Esophagus muscularis mucosa (tissue), 4 donors: ENCODE measurements around the gene ATP13A3. TPM values are rescaled to one million over a fixed set of nuclear protein-coding genes. Genes with fewer than 3 reads are reported as not detected.

Experiments
- DNase-seq: peaks from one replicate; pipeline ENCODE4 v3.0.0-alpha.2; 2017; ENCODE audit errors: extremely low spot score
- H3K27ac ChIP-seq, 4 donors: fragments of 200-600 bp; sonication (generic); replicated peaks in 1 of 4; 1 replicate in 3 of 4; 2 replicates in 1 of 4; pipeline ENCODE4 v1.5.1; 2016 to 2019; ENCODE audit warnings: mild to moderate bottlenecking in 1 of 4
- H3K27me3 ChIP-seq, 4 donors: fragments of 200-600 bp; sonication (generic); one replicate each; pipeline versions ENCODE4 v1.5.1 to v1.6.0; 2016 to 2019
- H3K36me3 ChIP-seq, 4 donors: fragments of 200-600 bp; sonication (generic); one replicate each; pipeline ENCODE4 v1.5.1; 2016 to 2019
- H3K4me1 ChIP-seq, 4 donors: fragments of 200-600 bp; sonication (generic); one replicate each; pipeline ENCODE4 v1.5.1; 2016 to 2019
- H3K4me3 ChIP-seq, 4 donors: fragments of 200-600 bp; sonication (generic); 1 replicate in 2 of 4; 2 replicates in 2 of 4; pipeline ENCODE4 v1.5.1; 2016 to 2019; ENCODE audit warnings: mild to moderate bottlenecking in 4 of 4, moderate library complexity in 1 of 4
- H3K9me3 ChIP-seq, 4 donors: fragments of 200-600 bp; sonication (generic); 1 replicate in 3 of 4; 2 replicates in 1 of 4; pipeline ENCODE4 v1.5.1; 2016 to 2019
- CTCF ChIP-seq, 3 experiments: fragments of 200-600 bp in 2 of 3; fragments of 450-650 bp in 1 of 3; sonication (generic) in 2 of 3; IDR thresholded peaks; one replicate each; pipeline ENCODE4 v1.5.1; 2017 to 2019; ENCODE audit warnings: antibody characterized with exemption in 3 of 3, mild to moderate bottlenecking in 2 of 3, moderate library complexity in 1 of 3
- EP300 ChIP-seq: sonication (generic); formaldehyde crosslinking; IDR thresholded peaks from one replicate; pipeline ENCODE4 v1.6.1; 2017; ENCODE audit warnings: antibody characterized with exemption
- POLR2A ChIP-seq: fragments of 450-650 bp; IDR thresholded peaks from one replicate; pipeline ENCODE4 v1.6.1; 2017; ENCODE audit warnings: antibody characterized with exemption, moderate library complexity, mild to moderate bottlenecking, low read depth
- POLR2AphosphoS5 ChIP-seq, 2 donors: sonication (generic); formaldehyde crosslinking; IDR thresholded peaks; one replicate each; pipeline ENCODE4 v1.6.1; 2017; ENCODE audit warnings: antibody characterized with exemption in 2 of 2
- WGBS: methylation state at CpG from one replicate; pipeline ENCODE4 v1.1.5; 2018; 5-methylcytosine and 5-hydroxymethylcytosine counted together
- intact Hi-C: fragments of 100-400 bp; cut with DNase I; formaldehyde crosslinking; loops from one replicate; pipeline ENCODE4 v1.15.1; 2023
- total RNA-seq, 4 donors: library from RNA; depleted of rRNA; stranded (reverse); fragments of >200 nt; gene quantifications; one replicate each; pipeline versions ENCODE4 v1.1.0 to v1.2.1, GENCODE V29; 2016

Gene ATP13A3
- total RNA-seq, 4 donors from 2014 or later = 74.7 to 167 (median 91.0) TPM

DNA sequence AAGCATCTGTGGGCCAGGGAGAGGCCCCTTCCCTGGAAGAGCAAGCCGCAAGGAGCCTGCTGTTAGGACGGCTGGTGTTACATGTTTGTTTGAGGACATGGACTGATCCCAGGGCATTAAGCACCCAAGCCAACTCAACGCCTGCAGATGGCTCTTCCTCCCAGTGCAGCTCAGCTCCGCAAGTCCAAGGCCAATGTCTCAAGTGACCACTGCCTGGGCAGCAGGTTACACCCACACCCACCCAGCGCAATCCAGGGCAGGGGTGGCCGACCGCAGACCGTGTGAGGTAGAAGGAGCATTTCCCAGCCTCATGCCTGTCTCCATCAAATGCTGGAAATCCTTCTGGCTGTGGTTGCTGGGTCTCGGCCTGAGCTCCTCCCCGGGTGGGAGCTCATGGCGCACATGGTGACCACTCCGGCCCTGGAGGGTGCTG lies 102.2 kb downstream of the ATP13A3 start:
- H3K27me3 ChIP-seq = peaks cover 0 to 18% (median 0%) of the 10 kb centered on the region in 4 donors
- peak; percentile 82 for DNase-seq
- H3K4me1 ChIP-seq = no peaks in the 10 kb centered on the region
- intact Hi-C loops = no loop called here
- no peaks in the 10 kb centered on the region for H3K9me3 ChIP-seq
- TF ChIP-seq CTCF (IDR thresholded peaks at IDR 0.05) (no peak), POLR2AphosphoS5 (IDR thresholded peaks at IDR 0.05) (no peak), EP300 (no peak), POLR2A (no peak)
- H3K27ac ChIP-seq = no peak overlapping the region
- H3K36me3 ChIP-seq = no peaks in the 10 kb centered on the region
- no peak overlapping the region for H3K4me3 ChIP-seq
- 93% methylated on average over 11 of the region's 12 CpGs for WGBS

DNA sequence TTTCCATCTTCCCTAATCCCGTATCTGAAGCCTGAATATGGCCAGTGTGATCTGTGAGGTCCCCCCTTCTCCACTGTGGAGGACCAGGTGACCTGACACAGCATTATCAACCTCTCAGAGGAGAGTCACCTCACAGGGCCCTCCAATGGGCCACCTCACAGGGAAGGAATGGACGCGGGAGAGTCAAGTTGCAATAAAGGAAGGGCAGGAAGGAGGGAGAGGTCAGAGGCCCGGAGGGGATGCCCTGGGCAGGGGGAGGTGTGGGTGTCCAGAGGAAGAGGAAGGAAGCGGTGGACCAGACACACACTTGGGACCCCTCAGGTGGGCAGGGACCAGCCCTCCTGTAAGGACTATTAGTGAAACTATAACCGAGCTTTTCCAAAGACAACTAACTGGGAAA lies 102.6 kb downstream of the ATP13A3 start:
- Histone ChIP-seq H3K27me3 (peaks cover 0 to 18% (median 0%) of the 10 kb centered on the region in 4 donors), H3K4me3 (no peak overlapping the region), H3K9me3 (no peaks in the 10 kb centered on the region), H3K36me3 (no peaks in the 10 kb centered on the region), H3K4me1 (no peaks in the 10 kb centered on the region), H3K27ac (no peak overlapping the region)
- 79% methylated on average over 6 of the region's 6 CpGs for WGBS
- peak; percentile 85 for DNase-seq
- TF ChIP-seq POLR2AphosphoS5 (IDR thresholded peaks at IDR 0.05) (no peak), EP300 (no peak), CTCF (IDR thresholded peaks at IDR 0.05) (no peak), POLR2A (no peak)
- intact Hi-C loops = no loop called here

DNA sequence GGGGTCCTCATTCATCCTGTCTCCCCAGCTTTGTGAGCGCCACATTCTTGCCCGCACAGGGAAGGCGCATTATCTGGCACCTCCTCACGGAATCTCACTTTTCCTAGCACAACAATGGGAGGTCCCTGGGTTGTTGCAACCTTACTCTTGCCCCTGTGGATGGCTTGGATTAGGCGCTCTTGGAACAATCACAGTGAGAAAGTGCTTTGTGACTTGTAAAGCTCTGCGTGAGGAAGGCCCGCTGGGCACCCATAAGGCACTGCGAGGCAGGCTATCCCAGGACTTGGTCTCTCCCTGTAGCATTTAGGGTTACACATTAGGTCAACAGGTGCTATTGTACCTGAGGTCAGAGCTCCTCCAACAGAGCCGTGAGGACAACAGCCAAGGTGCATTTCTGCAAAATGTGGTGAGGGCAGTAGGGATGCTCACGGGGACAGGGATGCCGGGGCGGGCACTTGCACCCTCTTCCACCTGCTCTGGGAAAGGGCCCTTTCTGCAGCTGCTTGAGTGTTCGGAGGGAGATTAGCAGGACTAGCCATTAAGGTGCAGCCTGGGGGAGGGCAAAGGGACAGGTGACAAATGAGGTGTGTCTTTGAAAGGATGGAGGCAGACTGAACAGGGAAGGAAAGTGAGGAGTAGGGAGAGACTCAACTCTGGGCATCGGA lies 103.4 kb downstream of the ATP13A3 start:
- H3K4me3 ChIP-seq = no peak overlapping the region
- no peaks in the 10 kb centered on the region for H3K9me3 ChIP-seq
- peak; percentile 70 for DNase-seq
- intact Hi-C loops = no loop called here
- peaks cover 0 to 20% (median 0%) of the 10 kb centered on the region in 4 donors for H3K27me3 ChIP-seq
- no peak overlapping the region for H3K27ac ChIP-seq
- H3K36me3 ChIP-seq = no peaks in the 10 kb centered on the region
- 87% methylated on average over 13 of the region's 14 CpGs for WGBS
- no peak for TF ChIP-seq EP300
- TF ChIP-seq CTCF (IDR thresholded peaks at IDR 0.05) = no peak
- TF ChIP-seq POLR2A = no peak
- no peak for TF ChIP-seq POLR2AphosphoS5 (IDR thresholded peaks at IDR 0.05)
- H3K4me1 ChIP-seq = no peaks in the 10 kb centered on the region

DNA sequence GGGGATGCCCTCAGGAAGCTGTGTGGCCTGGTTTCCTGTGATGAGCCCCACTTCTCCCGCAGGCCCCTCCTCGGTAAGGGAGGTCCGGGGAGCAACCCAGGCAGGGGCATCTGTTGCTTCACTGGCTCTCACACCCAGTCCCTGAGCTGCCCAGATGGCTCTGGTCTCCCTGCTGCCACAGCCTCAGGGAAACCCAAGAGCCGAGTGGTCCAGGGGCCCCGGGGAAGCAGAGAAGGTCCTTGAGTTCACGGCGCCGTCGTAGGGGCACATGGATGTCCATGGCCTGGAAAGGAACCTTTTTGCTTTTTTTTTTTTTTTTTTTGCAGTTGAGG lies 103.9 kb downstream of the ATP13A3 start:
- DNase-seq = peak; percentile 83
- H3K4me3 ChIP-seq = no peak overlapping the region
- no peaks in the 10 kb centered on the region for H3K9me3 ChIP-seq
- intact Hi-C loops = no loop called here
- 91% methylated on average over 7 of the region's 9 CpGs for WGBS
- H3K36me3 ChIP-seq = no peaks in the 10 kb centered on the region
- H3K27ac ChIP-seq = no peak overlapping the region
- no peaks in the 10 kb centered on the region for H3K4me1 ChIP-seq
- H3K27me3 ChIP-seq = peaks cover 0 to 20% (median 0%) of the 10 kb centered on the region in 4 donors
- TF ChIP-seq EP300 (no peak), POLR2AphosphoS5 (IDR thresholded peaks at IDR 0.05) (no peak), CTCF (IDR thresholded peaks at IDR 0.05) (no peak), POLR2A (no peak)
